AG04449 (cell line): ENCODE data around the gene HDC.

Experiments
- CTCF ChIA-PET: fragments of 350-600 bp; formaldehyde crosslinking; extraction: SDS; loops from one replicate; lab custom pipeline; 2021; ENCODE audit warnings: antibody characterized with exemption; lab: Yijun Ruan, JAX
- POLR2A ChIA-PET: fragments of 400-600, 350-600 bp; formaldehyde crosslinking; extraction: SDS; loops from one replicate; lab custom pipeline; 2020; ENCODE audit warnings: antibody characterized with exemption, inconsistent platforms; lab: Yijun Ruan, JAX
- DNase-seq: peaks from one replicate; pipeline ENCODE4 v3.0.0-alpha.2; 2010; ENCODE audit warnings: low read depth, low spot score
- H3K4me3 ChIP-seq: 2 replicates; pipeline ENCODE4 v1.5.1; 2011; ENCODE audit warnings: low read depth, mild to moderate bottlenecking, control low read depth, low read length
- CTCF ChIP-seq: IDR thresholded peaks from one replicate; pipeline ENCODE4 v1.5.1; 2011; ENCODE audit warnings: mild to moderate bottlenecking, moderate library complexity, low read length, control low read depth, inconsistent platforms; ENCODE audit not compliant: insufficient read depth; ENCODE audit errors: missing control alignments

HDC gene

GRCh38 chr15:50236433-50236832 is 29.1 kb downstream of the HDC start:
- ChIA-PET POLR2A (interaction anchor here (0.6 kb wide), 1 partner anchor 86 kb away, joined by 5 read pairs; no protein-coding TSS in a partner anchor), CTCF (no interaction called here)
- TF ChIP-seq CTCF, result no peak
- DNase-seq, result no peak
- no peak overlapping the region for H3K4me3 ChIP-seq

GRCh38 chr15:50235794-50236193 is 29.7 kb downstream of the HDC start:
- no peak for DNase-seq
- no peak overlapping the region for H3K4me3 ChIP-seq
- CTCF ChIA-PET, result interaction anchor here (1.3 kb wide), 1 partner anchor 88 kb away, joined by 3 read pairs; no protein-coding TSS in a partner anchor
- POLR2A ChIA-PET, result no interaction called here
- no peak for TF ChIP-seq CTCF

GRCh38 chr15:50234764-50235163 is 30.8 kb downstream of the HDC start:
- no peak overlapping the region for H3K4me3 ChIP-seq
- TF ChIP-seq CTCF, result no peak
- POLR2A ChIA-PET, result no interaction called here
- no peak for DNase-seq
- CTCF ChIA-PET, result interaction anchor here (1.3 kb wide), 1 partner anchor 87 kb away, joined by 3 read pairs; no protein-coding TSS in a partner anchor

- CTCF ChIA-PET, result no interaction called here
- DNase-seq, result no peak
- TF ChIP-seq CTCF, result no peak
- no peak overlapping the region for H3K4me3 ChIP-seq
- POLR2A ChIA-PET, result no interaction called here
These were observed 32.3 kb downstream of the HDC start for GRCh38 chr15:50233192-50233736.

GRCh38 chr15:50232791-50233190 is 32.7 kb downstream of the HDC start:
- ChIA-PET CTCF (no interaction called here), POLR2A (interaction anchor here (0.9 kb wide), 1 partner anchor 8 kb away, joined by 4 read pairs; no protein-coding TSS in a partner anchor)
- DNase-seq, result no peak
- H3K4me3 ChIP-seq, result no peak overlapping the region
- TF ChIP-seq CTCF, result no peak

- CTCF ChIA-PET, result no interaction called here
- POLR2A ChIA-PET, result no interaction called here
- no peak for DNase-seq
- no peak for TF ChIP-seq CTCF
- no peak overlapping the region for H3K4me3 ChIP-seq
These were observed 33.8 kb downstream of the HDC start for GRCh38 chr15:50231761-50232160.
